Effector memory CD4-positive, alpha-beta T cell (primary cell): ENCODE results near the gene SOX18.

Source experiments
- DNase-seq, 3 donors: peaks; one replicate each; pipeline ENCODE4 v3.0.0-alpha.2; 2020
- H3K27ac ChIP-seq: 2 replicates; pipeline ENCODE4 v1.7.0; 2013; ENCODE audit warnings: mild to moderate bottlenecking, low read length, moderate library complexity; ENCODE audit not compliant: insufficient read depth, poor library complexity, severe bottlenecking
- H3K27me3 ChIP-seq: replicated peaks from 2 replicates; pipeline ENCODE4 v1.7.0; 2013; ENCODE audit warnings: mild to moderate bottlenecking, low read length; ENCODE audit not compliant: insufficient read depth, control insufficient read depth, poor library complexity, severe bottlenecking
- H3K36me3 ChIP-seq: 2 replicates; pipeline ENCODE4 v1.7.0; 2013; ENCODE audit warnings: mild to moderate bottlenecking, low read length, moderate library complexity; ENCODE audit not compliant: control insufficient read depth, insufficient read depth
- H3K4me1 ChIP-seq: 2 replicates; pipeline ENCODE4 v1.7.0; 2013; ENCODE audit warnings: low read length, mild to moderate bottlenecking; ENCODE audit not compliant: control insufficient read depth, insufficient read depth, poor library complexity, severe bottlenecking
- H3K4me3 ChIP-seq: 2 replicates; pipeline ENCODE4 v1.7.0; 2013; ENCODE audit warnings: low read length, low read depth, mild to moderate bottlenecking; ENCODE audit not compliant: insufficient read depth, poor library complexity, severe bottlenecking
- H3K9me3 ChIP-seq: 2 replicates; pipeline ENCODE4 v1.7.0; 2013; ENCODE audit warnings: mild to moderate bottlenecking, low read length, moderate library complexity; ENCODE audit not compliant: control insufficient read depth

SOX18 gene

DNA sequence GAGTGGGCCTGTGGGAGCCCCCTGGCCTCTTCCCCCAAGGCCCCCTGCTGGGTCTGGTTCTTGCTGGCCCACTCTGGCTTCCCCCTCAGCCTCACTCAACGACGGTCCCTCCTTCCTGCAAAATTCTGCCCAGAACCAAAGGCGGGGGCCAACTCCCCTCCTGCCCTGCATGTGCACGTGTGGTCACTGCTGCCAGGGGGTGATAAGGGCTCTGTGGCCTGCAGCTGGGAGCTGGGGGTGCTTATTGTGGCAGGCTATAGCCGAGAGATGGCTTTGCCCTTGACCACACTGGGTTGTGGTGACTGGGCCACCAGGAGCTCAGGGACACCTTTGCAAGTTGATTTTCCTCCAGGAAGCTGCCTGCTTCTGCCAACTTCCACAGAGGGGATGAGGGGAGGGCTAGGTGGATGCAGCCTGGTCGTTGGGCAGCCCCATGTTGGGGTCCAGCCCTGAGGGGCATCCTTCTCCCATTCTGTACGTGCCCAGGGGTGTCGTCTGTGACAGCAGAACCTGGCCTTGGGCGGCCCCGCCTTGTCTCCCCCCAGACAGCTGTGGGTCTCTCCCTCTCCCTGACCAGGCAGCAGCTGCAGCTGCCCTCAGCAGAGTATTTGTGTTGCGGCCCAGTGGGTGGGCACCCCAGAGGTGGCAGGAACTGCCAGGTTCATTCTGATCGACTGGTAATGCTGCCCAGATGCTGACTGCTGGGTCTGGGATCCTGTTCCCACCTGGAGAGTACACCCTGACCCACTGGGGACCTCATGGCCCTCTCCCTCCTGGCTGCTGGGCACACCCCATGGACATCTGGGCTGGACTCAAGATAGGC is 19.2 kb upstream of the SOX18 start:
- H3K36me3 ChIP-seq = peaks cover 18% of the 10 kb centered on the region
- no peak overlapping the region for H3K4me3 ChIP-seq
- H3K4me1 ChIP-seq = peaks cover 43% of the 10 kb centered on the region
- DNase-seq = no peak
- no peaks in the 10 kb centered on the region for H3K9me3 ChIP-seq
- H3K27ac ChIP-seq = no peak overlapping the region
- no peaks in the 10 kb centered on the region for H3K27me3 ChIP-seq

DNA sequence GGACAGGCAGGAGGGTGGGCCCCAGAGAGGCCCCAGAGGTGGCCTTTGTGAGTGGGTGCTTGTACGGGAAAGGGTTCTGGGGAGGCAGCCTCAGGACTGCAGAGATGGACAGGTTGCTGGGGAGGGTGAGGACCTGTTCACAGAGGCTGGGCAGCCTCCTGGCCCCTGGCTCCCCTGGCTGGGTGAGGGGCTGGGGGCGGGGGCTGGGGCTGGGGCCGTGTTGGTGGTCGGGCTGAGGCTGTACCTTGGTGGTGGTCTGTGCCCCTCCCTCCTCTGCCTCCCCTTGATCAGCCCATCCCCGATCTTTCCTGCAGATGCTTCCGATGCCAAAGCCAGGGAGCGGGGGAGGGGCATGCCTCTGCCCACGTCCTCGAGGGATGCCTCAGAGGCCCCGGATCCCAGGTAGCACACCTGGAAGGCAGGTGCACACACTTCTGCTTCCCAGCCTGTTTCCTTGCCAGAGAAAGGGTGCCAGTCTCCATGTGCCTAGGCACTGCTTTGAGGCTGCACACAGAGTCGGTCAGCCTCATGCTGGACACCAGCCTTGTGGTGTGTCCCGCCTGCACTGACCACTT is 18.4 kb upstream of the SOX18 start:
- H3K4me3 ChIP-seq = no peak overlapping the region
- peaks cover 10% of the 10 kb centered on the region for H3K36me3 ChIP-seq
- H3K27me3 ChIP-seq = no peaks in the 10 kb centered on the region
- peaks cover 48% of the 10 kb centered on the region for H3K4me1 ChIP-seq
- DNase-seq = no peak
- H3K27ac ChIP-seq = no peak overlapping the region
- H3K9me3 ChIP-seq = no peaks in the 10 kb centered on the region

DNA sequence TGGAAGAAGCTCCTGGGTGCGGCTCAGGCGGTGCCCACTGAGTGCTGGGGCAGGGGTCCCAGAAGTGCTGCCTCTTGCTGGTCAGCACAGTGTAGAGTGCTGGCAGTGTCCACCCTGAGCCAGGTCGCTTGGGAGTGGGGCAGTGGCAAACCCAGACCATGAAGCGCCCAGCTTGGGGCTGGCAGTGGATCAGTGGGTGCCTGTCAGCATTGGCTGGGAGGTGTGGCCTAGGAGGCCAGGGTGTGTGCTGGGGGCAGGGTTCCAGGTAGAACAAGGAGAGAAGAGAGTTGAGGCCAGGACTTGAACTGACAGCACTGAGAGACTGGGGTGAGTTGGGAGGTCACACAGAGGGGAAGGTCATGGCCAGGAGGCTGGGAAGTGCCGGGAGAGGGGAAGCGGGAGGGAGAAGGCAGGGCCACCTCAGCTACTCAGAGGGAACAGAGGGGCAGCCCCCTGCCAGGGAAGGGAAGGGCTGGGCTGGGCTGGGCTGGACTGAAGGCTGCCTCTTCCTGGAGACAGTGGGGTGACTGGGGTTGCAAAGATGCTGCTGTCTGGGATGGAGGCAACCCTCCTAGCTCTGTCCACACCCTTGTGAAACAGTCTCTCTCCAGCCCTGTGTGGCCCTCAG is 17.7 kb upstream of the SOX18 start:
- H3K9me3 ChIP-seq = no peaks in the 10 kb centered on the region
- no peaks in the 10 kb centered on the region for H3K27me3 ChIP-seq
- H3K36me3 ChIP-seq = peaks cover 4% of the 10 kb centered on the region
- peaks cover 51% of the 10 kb centered on the region for H3K4me1 ChIP-seq
- no peak overlapping the region for H3K4me3 ChIP-seq
- H3K27ac ChIP-seq = peak overlapping the region; percentile 3
- DNase-seq = no peak

DNA sequence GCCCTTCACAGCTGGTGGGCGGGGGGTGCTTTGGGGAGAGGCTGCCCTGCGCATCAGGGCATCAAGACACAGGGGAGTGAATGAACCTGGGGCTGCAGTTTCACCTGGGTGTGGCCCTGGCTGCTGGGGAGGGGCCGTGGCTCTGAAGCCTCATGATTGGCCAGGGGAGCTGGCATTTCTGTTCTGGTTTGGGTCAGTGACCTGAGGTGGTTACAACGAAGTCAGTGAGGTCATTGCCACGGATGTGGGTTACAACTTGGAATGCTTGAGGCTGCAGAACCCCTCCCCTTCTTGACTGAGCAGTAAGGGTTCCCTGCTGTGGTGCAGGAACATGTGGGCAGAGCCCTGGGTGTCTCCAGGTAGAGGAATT is 16.5 kb upstream of the SOX18 start:
- H3K4me3 ChIP-seq = no peak overlapping the region
- peak overlapping the region; percentile 21 for H3K27ac ChIP-seq
- H3K4me1 ChIP-seq = peaks cover 51% of the 10 kb centered on the region
- no peaks in the 10 kb centered on the region for H3K36me3 ChIP-seq
- no peaks in the 10 kb centered on the region for H3K9me3 ChIP-seq
- DNase-seq = peak; percentile 45 to 57 (median 52)
- H3K27me3 ChIP-seq = no peaks in the 10 kb centered on the region

DNA sequence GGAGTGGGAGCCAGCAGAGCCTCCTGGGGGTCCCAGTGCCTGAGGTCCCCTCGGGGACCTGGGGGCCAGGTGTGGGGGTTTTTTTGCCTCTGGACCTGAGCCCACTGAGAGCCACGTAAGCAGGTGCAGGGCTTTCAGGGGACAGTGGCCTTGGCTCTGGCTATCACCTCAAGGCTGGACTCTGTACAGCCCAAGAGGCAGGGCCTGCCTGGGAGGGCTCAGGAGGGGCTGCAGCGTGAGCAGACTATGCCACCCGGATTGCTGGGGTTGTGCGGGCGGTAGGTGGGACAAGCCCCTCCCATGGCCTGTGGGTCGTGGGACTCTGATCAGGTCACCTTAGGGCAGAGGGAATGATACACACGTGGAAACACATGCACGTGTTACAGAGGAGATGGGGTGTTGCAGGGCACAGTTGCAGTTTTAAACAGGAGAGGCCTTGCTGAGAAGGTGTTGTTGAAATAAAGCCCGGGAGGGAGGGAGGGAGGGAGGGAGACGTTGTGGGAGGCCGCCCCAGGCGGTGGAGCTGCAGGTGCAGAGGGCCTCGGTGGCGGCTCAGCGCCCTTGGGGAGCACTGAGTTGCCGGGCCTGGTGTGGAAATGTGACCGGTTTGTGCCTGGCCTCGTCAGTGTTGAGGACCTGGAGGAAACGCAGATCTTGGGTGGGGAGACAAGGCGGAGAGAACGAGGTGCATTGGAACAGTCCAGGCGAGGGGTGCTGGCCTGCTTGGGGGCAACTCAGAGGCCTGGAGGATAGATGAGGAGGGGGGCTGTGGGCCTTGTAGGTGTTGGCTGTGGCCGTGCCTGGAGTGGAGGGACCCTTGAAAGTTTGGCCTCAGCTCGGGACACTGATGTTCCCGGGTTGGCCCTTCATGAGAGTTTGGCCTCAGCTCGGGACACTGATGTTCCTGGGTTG is 15.9 kb upstream of the SOX18 start:
- H3K27me3 ChIP-seq = no peaks in the 10 kb centered on the region
- H3K4me1 ChIP-seq = peaks cover 51% of the 10 kb centered on the region
- peak overlapping the region; percentile 21 for H3K27ac ChIP-seq
- H3K36me3 ChIP-seq = no peaks in the 10 kb centered on the region
- H3K9me3 ChIP-seq = no peaks in the 10 kb centered on the region
- DNase-seq = no peak
- no peak overlapping the region for H3K4me3 ChIP-seq

DNA sequence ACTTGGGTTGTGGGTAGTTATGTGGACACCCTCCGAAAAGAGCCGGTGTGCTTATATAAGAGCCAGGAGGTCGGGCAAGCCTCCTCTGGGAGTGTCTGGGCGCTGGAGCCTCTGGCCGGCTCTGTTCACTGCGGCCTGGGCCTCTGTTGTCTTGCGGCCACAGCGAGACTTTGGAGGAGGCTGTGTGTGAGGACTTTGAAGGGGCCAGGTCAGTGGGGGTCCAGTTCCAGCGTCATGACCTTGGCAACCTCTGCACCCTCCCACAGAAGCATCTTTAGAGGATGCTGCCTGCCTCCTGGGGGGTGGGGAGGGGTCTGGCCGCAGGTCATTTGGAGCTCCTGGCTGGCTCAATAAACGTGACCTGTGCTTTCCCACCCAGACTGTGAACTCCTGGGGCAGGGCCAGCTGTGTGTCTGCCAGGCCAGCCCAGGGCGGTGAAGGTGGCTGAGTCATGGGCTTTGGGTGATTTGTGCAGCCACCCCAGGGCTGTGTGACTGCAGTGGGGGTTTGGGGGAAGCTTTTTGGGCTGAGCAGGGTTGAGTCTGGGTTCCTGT is 14.8 kb upstream of the SOX18 start:
- H3K27ac ChIP-seq = no peak overlapping the region
- no peaks in the 10 kb centered on the region for H3K9me3 ChIP-seq
- no peaks in the 10 kb centered on the region for H3K36me3 ChIP-seq
- no peaks in the 10 kb centered on the region for H3K27me3 ChIP-seq
- H3K4me3 ChIP-seq = no peak overlapping the region
- H3K4me1 ChIP-seq = peaks cover 51% of the 10 kb centered on the region
- no peak for DNase-seq

DNA sequence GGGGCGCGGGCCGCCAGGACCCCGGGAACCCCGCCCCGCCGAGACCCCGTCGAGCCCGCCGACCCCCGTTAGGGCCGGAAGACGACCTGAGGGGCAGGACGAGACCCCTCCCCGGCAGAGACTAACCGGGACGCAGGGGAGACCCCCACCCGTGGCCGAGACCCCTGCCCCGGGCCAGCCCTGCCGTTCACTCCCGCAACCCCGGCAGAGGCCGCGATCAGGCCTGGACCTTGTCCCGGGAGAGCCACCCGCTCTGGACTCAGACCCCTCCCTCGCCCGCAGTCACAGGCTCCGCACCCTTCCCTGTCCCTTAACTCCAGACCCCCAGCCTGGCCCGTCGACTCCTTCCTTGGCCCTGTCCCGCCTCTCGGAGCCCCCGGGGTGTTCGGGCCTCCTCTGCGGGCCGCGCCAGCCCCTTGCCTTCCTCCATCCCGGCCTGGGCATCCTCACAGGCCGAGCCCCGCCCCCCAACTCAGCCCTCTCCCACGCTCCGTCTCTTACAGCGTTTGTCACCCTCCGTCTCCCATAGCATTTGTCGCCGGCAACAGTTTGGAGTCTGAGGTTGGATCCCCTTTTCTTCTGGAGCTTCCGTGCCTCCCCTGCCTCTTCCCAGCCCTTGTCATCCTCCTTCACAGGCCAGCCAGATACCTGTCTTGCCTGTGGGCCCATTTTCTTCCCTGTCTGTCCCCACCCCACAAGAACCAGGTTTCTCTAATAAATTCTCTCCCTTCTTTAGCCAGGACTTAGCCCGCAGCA is 14.1 kb upstream of the SOX18 start:
- Histone ChIP-seq H3K4me3 (peak overlapping the region; percentile 69), H3K36me3 (no peaks in the 10 kb centered on the region), H3K4me1 (peaks cover 51% of the 10 kb centered on the region), H3K27ac (peak overlapping the region; percentile 51), H3K27me3 (no peaks in the 10 kb centered on the region), H3K9me3 (no peaks in the 10 kb centered on the region)
- DNase-seq = no peak

DNA sequence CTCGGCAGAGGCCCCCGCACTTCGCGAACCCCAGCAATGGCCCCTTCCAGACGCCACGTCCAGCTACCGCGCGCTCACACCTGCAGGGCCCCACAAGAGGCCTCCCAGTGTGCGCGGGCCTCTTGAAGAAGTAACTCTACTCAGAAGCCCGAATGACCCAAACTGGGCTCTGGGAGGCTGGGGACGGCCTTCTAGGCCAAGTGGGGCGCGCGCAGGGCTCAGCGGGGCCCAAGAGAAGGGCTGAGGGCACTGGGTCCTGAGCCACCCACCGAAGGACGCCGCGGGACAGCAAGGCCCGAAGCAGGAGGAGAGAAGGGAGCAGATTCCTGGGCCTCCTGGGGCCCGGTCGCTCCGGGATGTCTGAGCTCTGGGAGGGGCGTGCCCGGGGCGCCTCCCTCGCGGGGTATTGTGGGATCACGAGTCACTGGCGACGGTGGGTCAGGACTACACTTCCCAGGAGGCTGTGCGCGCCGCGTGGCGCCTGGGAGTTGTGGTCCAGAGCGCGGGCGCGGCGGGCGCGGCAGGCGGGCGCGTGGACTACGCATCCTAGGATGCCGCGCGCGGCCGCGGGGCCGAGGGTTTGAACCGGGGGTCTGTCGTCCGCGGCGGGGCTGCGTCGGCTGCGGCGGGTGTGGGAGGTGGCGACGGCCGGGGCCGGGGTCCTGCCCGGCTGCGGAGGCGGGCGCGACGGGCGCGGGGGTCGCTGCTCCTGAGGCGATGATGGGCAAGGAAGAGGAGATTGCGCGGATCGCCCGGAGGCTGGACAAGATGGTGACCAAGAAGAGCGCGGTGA is 13.4 kb upstream of the SOX18 start, which contains the start of gene TCEA2:
TCEA2 (plus strand) TSS at position 603 of the 793 bp plus-strand sequence; CDS start at position 718, 115 bp downstream.
- Histone ChIP-seq H3K36me3 (no peaks in the 10 kb centered on the region), H3K9me3 (no peaks in the 10 kb centered on the region), H3K27me3 (no peaks in the 10 kb centered on the region), H3K4me1 (peaks cover 50% of the 10 kb centered on the region), H3K4me3 (peak within 1 kb of the TSS; percentile 69), H3K27ac (peak within 1 kb of the TSS; percentile 51)
- DNase-seq = peak; percentile 81 to 87 (median 82)
